HG03354 (cell line): ENCODE data around the gene CRIP1.
A peak's percentile ranks its signal among the peaks of the same experiment; 100 is the strongest.

Experiments
- ATAC-seq: cut with Tn5 transposase; IDR thresholded peaks from one replicate; pipeline ENCODE4 v1.9.1; 2021; ENCODE audit warnings: mild to moderate bottlenecking; ENCODE audit not compliant: unreplicated experiment, poor library complexity, severe bottlenecking

The CRIP1 gene

DNA sequence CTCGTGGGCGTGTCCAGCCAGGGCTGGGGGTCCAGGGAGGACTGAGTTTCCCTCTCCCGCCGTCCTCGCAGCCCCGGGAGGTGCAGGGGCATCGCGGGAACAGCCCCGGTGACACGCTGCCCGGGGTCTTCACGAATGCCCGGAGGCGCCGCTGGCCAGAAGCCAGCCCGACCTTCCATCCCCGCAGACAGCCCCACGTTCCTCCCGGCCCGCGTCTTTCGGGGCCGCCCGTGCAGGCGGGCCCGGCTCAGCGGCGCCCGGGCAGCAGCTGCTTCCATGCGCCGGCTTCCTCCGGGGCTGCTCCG lies 3.5 kb downstream of the CRIP1 start:
- ATAC-seq: peak; percentile 2

DNA sequence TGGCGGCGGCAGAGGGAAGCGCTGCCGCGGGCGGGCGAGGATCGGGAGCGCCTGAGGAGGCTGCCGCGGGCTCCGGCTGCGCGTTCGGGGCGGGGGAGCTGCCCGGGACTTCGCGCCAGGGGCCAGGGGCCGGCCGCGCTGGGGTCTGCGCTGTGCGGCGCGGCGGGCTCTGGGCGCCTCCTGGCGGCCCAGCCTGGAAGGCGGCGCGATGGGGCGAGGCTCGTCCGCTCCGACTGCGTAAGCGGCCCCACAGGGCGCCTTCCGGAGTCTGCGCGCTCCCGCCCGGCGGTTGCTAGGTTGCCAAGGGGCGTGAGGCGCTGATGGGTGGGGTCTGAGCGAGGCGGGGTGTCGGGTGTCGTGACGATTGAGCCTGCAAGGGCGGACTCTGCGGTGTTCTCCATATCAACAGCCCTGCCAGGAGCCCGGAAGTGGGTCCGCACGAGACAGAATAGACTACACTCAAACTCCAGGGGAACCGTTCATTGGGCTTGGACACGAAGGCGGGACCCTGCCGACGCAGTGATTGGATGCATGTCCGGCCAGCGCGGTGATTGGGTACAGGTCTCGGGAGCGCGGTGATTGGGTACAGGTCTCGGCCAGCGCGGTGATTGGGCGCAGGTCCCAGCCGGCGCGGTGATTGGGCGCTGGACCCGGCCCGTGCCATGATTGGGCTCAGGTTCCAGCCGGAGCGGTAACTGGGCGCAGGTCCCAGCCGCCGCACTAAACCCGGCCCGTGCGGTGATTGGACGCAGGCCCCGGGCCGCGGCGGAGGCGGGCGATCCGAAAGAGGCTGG lies 4.1 kb downstream of the CRIP1 start, which contains the start of gene TEDC1:
TEDC1 (plus strand) TSS at position 675 of the 794 bp plus-strand sequence. CDS start 130 bp downstream, outside the sequence.
- peak; percentile 73 for ATAC-seq

- peak; percentile 9 for ATAC-seq
These were observed 4.8 kb downstream of the CRIP1 start for GRCh38 chr14:105491366-105491973.

DNA sequence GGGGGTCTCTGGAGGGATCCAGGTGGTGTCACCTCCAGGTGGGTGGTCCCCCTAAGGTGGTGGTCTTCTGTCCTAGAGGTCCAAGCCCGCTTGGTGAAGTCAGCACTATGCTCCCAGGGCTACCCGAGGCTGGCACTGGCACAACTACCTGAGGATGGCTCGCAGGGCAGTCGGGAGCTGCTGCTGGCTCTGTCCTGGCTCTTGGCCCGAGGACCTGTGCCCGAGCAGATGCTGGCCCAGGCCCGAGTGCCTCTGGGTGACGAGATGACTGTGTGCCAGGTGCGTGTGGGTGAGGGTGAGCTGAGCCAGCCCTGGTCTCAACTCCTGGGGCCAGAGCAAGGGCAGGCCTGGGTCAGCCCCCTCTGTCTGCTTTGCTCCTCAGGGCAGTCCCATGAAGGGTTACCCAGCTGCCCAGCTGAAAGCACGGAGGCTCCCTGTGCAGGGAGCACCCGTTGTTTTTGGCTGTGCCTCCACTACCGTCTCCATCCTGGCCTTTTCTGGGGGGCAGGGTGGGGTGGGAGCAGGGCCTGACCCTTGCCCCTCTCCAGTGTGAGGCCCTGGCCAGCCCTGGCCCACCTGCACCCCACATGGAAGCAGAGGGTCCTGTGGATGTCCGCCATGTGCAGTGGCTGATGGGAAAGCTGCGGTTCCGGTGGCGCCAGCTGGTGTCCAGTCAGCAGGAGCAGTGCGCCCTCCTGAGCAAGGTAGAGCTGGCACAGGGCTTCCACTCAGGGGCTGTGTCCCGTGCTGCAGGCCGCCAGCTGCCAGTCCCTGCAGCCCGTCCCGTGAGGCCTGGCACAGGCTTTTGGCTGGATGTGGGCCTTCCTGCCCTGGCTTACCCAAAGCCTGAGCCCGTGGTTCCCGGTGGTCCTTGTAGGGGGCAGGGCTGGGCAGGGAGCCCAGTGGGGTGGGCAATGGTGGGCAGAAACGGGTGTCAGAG lies 5.6 kb downstream of the CRIP1 start:
- no peak for ATAC-seq

DNA sequence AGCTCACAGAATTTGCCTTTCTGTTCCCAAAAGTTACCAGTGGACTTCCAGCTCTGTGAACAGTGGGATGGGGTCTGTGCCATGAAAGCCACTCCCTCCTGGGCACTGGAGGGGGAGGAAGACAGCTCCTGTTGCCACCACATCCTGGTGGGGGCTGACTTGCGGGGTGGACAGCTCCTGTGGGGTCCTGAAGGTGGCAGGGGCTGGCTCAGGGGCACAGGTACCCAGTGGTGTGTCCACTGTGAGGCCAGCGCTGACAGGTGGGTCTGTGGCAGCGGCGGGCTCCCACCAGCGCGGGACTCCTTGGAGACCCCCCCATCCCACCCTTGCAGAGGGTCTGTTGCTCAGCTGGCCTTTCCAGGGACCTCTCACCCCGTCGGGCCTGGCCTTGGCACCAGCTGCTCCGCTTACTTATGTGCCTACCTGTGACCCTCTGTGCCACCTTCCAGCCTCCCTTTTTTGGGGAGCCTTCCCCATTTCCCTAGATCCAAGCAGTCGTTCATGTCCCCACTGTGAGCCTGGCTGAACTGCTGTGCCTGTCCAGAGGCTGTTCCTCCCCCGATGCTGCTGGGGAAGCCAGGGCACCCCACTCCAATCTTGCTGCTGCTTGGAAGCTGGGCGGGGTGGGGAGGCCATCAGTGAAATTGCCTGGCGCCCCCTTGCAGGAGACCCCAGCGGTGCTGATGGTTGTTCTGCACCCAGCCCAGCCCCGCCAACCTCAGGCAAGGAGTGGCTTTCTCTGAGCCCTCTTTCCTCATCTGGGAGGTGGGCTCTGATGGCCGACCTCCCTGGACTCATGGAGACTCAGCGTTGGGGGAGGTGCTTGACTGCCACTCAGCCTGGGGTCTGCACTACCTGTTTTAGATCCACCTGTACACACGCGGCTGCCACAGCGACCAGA lies 6.5 kb downstream of the CRIP1 start:
- no peak for ATAC-seq

DNA sequence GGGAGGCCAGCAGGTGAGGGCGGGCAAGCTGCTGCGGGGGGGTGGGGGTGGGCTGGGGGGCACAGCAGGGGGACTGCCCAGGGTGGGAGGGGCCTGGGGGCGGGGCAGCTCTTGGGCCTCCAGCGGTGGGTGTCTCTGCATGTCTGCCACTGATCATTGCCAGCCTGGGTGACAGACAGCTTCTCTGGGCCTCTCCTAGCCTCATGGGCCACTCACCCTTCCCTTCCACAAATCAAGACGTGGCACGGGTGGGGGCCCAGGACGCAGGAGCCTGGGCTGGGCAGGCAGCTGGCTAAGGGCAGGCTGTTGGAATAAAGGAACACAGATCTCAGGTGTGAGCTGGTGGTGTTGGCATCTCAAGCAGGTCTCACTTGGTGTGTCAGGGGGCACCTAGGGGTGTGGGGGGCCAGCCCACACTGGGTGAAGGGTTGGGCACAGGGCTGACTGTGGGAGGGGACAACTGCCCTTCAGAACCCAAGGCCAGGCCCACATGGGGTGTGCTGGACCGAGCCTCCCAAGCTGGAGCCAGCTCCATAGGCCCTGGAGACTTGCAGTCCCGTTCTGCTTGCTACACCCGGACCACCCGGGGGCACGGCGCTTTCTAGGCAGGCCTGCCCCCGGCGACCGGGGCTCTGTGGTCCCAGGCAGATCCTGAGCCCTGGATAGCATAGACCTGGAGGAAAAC lies 7.4 kb downstream of the CRIP1 start:
- no peak for ATAC-seq

- no peak for ATAC-seq
These were observed 7.9 kb downstream of the CRIP1 start for GRCh38 chr14:105494606-105494929.

- no peak for ATAC-seq
These were observed 8.7 kb downstream of the CRIP1 start for GRCh38 chr14:105495101-105495989.

- ATAC-seq: no peak
These were observed 9.5 kb downstream of the CRIP1 start for GRCh38 chr14:105495990-105496830.

- no peak for ATAC-seq
These were observed 10.3 kb downstream of the CRIP1 start for GRCh38 chr14:105496831-105497591.

- no peak for ATAC-seq
These were observed 11.2 kb downstream of the CRIP1 start for GRCh38 chr14:105497671-105498429.

DNA sequence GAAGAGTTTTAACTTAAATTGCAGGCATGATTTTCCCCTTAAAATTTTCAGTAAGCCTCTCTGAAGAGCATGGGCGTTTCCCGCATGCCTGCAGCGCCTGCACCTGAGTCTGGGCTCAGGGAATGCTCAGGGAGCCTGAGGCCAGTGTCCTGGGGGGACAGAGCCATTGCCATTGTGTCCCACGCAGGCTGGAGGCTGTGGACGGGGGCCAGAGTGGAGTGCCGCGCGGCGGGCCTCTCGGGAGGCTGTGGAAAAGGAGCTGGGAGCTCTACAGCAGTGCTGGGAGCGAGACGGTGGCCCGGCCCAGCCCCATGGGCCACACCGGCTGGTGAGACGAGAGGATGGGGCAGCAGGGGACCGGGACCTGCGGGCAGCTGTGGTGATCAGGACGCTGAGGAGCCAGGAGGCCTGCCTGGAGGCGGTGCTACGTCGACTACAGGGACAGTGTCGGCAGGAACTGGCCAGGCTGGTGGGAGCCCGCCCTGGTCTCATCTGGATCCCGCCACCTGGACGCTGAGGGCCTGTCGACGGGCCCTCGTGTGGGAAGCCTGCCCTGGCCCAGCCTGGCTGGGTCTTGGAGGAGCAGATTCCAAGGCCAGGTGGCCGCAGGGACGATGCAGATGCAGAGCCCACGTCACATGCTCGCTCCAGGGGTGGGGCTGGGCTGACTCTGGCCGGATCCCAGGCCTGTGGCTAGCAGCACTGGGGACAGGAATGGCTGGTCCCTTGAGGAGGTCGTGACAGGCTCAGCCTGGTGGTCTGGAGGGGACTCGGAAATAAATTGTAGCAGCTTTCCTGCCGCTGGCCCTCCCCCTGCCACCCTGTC lies 12.0 kb downstream of the CRIP1 start:
- no peak for ATAC-seq

- ATAC-seq: no peak
These were observed 12.8 kb downstream of the CRIP1 start for GRCh38 chr14:105499256-105500035.

DNA sequence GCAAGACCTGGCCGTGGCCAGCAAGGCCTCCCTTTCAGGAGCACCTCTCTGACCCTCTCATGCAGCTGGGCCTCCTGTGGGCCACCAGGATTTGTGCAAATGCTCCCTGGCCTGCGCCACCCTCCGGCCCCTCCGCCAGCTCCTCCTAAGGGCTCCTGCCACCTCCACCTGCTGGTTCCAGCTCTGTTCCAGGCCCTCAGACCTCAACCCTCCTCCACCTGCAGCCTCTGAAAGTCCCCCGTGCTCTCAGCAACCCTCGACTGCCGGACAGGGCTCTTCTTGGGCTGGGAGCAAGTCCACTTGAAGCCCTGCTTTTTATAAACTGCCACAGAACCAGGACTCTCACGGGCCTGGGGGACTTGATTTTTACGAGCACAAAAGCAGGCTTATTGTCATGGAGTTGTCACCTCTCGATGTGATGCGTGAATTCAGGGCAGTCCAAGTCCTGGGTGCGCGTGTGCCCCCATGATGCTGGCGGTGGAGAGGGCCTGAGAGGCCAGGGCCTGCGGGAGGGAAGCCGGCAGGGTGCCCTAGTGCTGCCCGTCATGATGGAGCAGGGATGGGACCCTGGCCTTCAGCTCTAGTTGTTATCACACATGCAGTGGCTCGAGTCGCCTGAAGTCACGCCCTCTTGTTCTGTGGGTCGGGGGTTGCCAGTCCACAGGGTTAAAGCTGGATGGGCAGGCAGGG lies 13.5 kb downstream of the CRIP1 start:
- no peak for ATAC-seq
